ENCODE data around the gene LAMP1.
"Not testable (repeated sequence)": the region's sequence is repeated elsewhere in the genome, so short reads cannot be mapped to it uniquely, and the experiment has no call there.

LAMP1 gene

DNA sequence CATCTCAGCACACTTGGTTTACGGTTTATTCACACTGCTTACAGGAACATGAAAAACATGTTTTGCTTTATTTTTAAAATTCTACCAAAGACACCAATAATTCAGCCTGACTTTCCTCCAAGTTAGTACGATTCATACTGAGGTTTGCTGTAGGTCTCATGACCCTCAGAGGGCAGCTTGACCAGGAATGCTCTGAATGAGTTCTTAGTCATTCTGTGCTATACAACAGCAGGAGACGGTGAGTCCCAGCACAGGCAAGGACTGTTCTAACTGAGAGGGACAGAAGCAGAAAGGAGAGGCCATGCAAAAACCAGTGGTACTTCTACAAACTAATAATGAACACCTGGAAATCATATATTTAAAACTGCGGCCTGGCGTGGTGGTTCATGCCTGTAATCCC lies 60.5 kb downstream of the LAMP1 start:
- no peak for FAIRE-seq

DNA sequence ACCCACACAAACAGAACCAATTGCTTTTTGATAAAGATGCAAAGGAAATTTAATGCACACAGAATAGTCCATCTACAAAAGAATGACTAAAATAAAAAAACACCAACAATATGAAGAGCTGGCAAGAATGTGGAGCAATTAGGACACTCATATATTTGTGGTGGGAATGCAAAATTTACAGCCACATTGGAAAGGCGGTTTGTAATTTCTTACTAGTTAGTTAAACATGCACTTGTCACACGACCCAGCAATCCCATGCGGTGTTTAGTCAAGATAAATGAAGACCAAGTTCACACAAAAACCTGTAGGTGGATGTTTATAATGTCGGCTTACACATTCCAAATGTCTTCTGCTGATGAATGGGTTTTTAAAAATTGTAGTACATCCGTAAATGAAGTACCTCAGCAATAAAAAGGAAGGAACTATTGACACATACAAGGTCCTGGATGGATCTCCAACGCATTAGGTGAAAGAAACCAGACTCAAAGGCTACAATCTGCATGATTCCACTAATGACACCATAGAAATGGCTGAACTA lies 61.7 kb downstream of the LAMP1 start:
- no peak for FAIRE-seq

GRCh38 chr13:113359571-113359970 lies 62.5 kb downstream of the LAMP1 start:
- FAIRE-seq = no peak

DNA sequence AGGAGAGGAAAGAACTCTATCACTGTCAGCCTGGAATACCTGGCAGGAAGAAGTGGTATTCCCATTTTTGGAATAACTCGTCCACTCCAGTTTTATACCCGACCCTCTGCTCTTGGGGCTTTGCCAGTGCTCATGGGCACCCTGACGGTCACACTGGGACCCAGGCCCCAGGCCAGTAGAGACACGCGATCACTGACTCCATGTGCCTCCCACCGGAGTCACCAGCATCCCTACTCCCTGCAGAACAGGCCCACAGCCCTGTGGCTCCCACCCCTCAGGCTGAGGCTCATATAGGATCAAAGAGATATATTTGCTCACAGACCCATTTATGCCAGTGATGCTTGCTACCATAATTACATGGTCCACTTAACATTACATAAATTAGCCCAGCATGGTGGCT lies 63.4 kb downstream of the LAMP1 start:
- no peak for FAIRE-seq

GRCh38 chr13:113361406-113361805 lies 64.4 kb downstream of the LAMP1 start:
- no peak for FAIRE-seq

GRCh38 chr13:113364311-113364889 lies 67.4 kb downstream of the LAMP1 start:
- no peak for FAIRE-seq

DNA sequence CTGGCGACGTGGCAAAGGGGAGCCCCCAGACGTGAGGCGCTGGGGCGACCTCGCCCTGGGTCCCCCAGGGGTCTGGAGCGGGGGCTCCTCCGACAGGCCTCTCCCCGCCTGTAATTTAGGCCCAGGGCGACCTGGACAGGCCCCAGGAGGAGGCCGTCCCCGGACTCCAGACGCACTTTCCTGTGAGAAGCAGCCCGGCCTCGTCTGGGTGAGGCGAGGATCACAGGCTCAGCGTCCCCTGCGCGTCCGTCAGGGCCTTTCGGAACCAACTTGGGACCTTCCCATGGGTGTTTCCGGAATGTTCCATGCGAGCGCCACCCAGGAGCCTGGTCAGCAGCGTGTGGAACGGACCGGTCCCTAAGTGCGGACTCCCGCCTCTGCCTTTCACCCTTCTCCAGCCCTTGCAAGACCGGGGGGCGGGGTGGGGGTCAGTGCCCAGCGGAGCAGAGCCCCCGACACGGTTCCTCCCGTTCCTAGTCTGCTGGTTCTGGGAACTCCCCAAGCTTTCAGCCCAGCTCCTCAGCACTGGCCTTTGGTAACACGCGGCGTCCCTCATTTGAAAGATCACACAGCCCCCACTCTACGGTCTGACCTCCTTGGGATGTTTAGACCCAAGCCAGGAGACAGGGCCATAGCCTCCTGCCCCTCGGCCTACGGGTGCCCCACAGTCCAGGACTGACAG lies 68.0 kb downstream of the LAMP1 start:
- FAIRE-seq = no peak

- no peak for FAIRE-seq
Observed at GRCh38 chr13:113365583-113365970, 68.5 kb downstream of the LAMP1 start.

DNA sequence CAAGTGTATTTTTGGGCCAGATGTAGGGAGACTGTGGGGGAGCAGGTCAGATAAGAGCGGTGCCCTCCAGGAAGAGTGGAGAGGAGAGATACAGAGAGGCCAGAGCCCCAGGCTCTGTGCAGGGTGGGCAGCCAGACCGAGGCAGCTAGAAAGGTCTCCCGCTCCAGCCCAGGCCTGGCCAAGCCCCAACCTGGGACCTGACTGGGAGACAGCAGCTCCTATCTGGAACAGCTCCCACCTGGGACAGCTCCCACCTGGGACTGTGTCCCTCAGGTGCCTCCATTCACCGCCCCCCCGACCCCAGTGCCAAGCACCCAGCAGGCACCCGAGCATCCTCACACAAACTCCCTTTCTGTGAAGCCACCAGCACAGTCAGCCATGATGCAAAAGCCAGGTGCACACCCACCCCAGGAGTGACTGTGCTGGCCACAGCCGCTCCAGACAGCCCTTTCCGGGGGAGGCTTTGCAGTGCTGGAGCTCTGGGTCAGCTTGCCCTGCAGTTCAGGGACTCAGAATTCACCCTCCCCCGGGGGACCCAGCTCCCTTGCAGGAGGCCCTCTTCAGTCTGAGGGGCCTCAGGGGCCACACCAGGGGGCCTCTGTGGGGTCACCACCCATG lies 69.0 kb downstream of the LAMP1 start:
- no peak for FAIRE-seq

DNA sequence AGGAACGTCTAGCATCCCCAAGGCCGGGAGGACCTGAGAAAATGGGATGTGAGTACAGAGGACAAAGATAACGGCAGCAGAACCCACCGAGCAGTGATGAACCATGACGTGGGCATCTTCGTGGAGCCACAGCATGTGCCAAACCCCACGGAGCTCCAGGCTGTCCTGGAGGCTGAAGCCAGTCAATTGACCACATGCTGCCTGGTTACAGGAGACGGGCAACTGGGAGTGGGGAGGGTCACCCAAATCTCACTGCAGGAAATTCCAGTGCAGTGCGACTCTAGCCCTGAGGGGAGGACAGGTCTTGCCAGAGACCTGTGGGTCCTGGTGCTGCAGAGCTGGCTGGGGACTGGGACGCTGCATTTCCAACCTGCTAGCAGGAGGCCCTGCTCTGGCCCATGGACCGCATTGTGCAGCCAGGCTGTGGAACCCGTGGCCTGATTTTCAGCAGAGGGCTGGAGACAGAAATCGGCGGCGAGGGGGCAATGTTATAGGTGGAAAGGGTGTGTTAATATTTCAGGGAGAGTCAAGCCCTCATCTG lies 70.1 kb downstream of the LAMP1 start:
- FAIRE-seq = no peak

- no peak for FAIRE-seq
Observed at GRCh38 chr13:113367771-113368170, 70.7 kb downstream of the LAMP1 start.

DNA sequence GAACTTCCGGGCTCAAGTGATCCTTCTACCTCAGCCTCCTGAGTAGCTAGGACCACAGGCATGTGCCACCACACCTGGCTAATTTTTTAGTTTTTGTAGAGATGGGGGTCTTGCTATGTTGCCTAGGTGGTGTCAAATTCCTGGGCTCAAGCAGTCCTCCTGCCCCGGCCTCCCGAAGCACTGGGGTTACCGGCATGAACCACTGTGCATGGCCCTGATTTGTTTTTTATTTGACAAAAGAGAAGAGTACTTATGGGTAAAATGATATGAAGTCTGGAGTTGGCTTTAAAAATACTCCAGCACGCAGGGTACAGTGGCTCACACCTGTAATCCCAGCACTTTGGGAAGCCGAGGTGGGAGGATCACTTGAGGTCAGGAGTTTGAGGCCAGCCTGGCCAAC lies 71.3 kb downstream of the LAMP1 start:
- FAIRE-seq = not testable (repeated sequence)

- FAIRE-seq = no peak
Observed at GRCh38 chr13:113369189-113369588, 72.2 kb downstream of the LAMP1 start.

DNA sequence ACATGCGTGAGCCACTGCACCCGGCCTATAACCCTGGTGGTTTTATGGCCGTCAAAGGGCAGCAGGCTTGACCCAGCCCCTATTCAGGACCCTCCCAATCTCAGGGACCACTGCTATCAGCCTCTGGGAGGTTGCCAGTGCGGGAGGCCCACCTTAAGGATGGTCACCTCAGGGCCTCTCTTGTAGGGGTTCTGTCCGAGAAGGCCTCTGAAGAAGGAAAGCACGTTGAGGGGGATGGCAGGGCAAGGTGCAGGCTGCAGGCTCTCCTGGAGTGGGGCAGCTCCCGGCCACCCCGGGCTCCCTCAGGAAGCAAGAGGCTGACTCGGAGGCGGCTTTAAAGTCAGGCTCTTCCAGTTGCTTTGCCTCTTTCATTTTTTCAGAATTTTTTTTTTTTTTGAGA lies 72.8 kb downstream of the LAMP1 start:
- FAIRE-seq = no peak

- no peak for FAIRE-seq
Observed at GRCh38 chr13:113371061-113371460, 74.0 kb downstream of the LAMP1 start.

GRCh38 chr13:113371701-113372100 lies 74.7 kb downstream of the LAMP1 start:
- not testable (repeated sequence) for FAIRE-seq
